GM13977 (cell line): ENCODE data around the gene C8G.

Experiments used
- DNase-seq: peaks from one replicate; pipeline ENCODE4 v3.0.0; 2012; ENCODE audit warnings: low spot score
- CTCF ChIP-seq: IDR thresholded peaks from 2 replicates; pipeline ENCODE4 v1.5.1; 2012; ENCODE audit warnings: mild to moderate bottlenecking, control low read depth; ENCODE audit not compliant: insufficient read depth; ENCODE audit errors: extremely low read depth, missing control alignments
- in situ Hi-C: fragments of 300-500 bp; cut with MboI; formaldehyde crosslinking; loops from one replicate; pipeline ENCODE4 v1.12.0; 2022; ENCODE audit warnings: low sequenced_read_pairs, low pct_unique_long_range_greater_than_20kb, mixed read lengths, inconsistent platforms; ENCODE audit not compliant: unreplicated experiment

The C8G gene

GRCh38 chr9:136958473-136958872 lies 13.4 kb downstream of the C8G start:
- in situ Hi-C loops: no loop called here
- no peak for TF ChIP-seq CTCF

GRCh38 chr9:136958898-136959850 lies 14.1 kb downstream of the C8G start:
- DNase-seq: no peak
- TF ChIP-seq CTCF: no peak
- in situ Hi-C loops: no loop called here

More at GRCh38 chr9:136958473-136958872, 13.4 kb downstream of the C8G start:
- DNase-seq: no peak

- no peak for TF ChIP-seq CTCF
- DNase-seq: no peak
- in situ Hi-C loops: no loop called here
Measured at GRCh38 chr9:136960212-136960937, 15.3 kb downstream of the C8G start.

- DNase-seq: no peak
- no peak for TF ChIP-seq CTCF
- in situ Hi-C loops: no loop called here
Measured at GRCh38 chr9:136960938-136961275, 15.9 kb downstream of the C8G start.

GRCh38 chr9:136961279-136962065 lies 16.4 kb downstream of the C8G start:
- in situ Hi-C loops: no loop called here
- no peak for DNase-seq
- no peak for TF ChIP-seq CTCF

- TF ChIP-seq CTCF: no peak
- no peak for DNase-seq
- in situ Hi-C loops: no loop called here
Measured at GRCh38 chr9:136962163-136962562, 17.1 kb downstream of the C8G start.
